H1 (cell line): ENCODE measurements around the gene POU3F2. TPM values are rescaled to one million over a fixed set of nuclear protein-coding genes. Genes with fewer than 3 reads are reported as not detected.

Experiments
- CTCF ChIA-PET: fragments of 300-600 bp; sonication (Branson Sonifier 250); formaldehyde crosslinking; loops from one replicate; lab custom pipeline; 2021; ENCODE audit not compliant: partially characterized antibody; lab: Charles Lee
- POLR2A ChIA-PET: fragments of 300-600 bp; sonication (Branson Sonifier 250); formaldehyde crosslinking; loops from one replicate; lab custom pipeline; 2021; ENCODE audit warnings: inconsistent platforms; ENCODE audit not compliant: partially characterized antibody; lab: Charles Lee
- DNase-seq, 2 experiments: peaks; one replicate each; pipeline versions ENCODE4 v3.0.0 to v3.0.0-alpha.2; 2010 to 2022; ENCODE audit warnings: low spot score in 2 of 2, low read depth in 1 of 2, mixed read lengths in 1 of 2
- FAIRE-seq: peaks from 2 replicates; lab custom pipeline; 2011; peaks lifted over from hg19 to GRCh38; lab: Jason Lieb, UNC
- H2AFZ ChIP-seq: 2 replicates; pipeline ENCODE4 v1.8.1; 2012; ENCODE audit warnings: low read length, inconsistent platforms
- H2AK5ac ChIP-seq: 2 replicates; pipeline ENCODE4 v1.6.1; 2013; ENCODE audit warnings: low read depth, low read length
- H2BK120ac ChIP-seq: replicated peaks from 2 replicates; pipeline ENCODE3; 2013; ENCODE audit warnings: low read depth, low read length, inconsistent platforms
- H2BK12ac ChIP-seq: 2 replicates; pipeline ENCODE4 v1.6.1; 2013; ENCODE audit warnings: low read depth, low read length
- H2BK15ac ChIP-seq: 2 replicates; pipeline ENCODE4 v1.6.1; 2013; ENCODE audit warnings: low read length
- H2BK20ac ChIP-seq: 2 replicates; pipeline ENCODE4 v1.6.1; 2013; ENCODE audit warnings: low read length
- H2BK5ac ChIP-seq: 2 replicates; pipeline ENCODE4 v1.6.1; 2013; ENCODE audit warnings: low read depth, low read length
- H3K14ac ChIP-seq: 2 replicates; pipeline ENCODE4 v1.6.1; 2013; ENCODE audit warnings: inconsistent platforms; ENCODE audit not compliant: insufficient read length
- H3K18ac ChIP-seq: 2 replicates; pipeline ENCODE4 v1.6.1; 2013; ENCODE audit warnings: low read length; ENCODE audit errors: extremely low read depth
- H3K23ac ChIP-seq: 2 replicates; pipeline ENCODE4 v1.6.1; 2013; ENCODE audit warnings: inconsistent platforms; ENCODE audit not compliant: insufficient read length
- H3K23me2 ChIP-seq: 2 replicates; pipeline ENCODE4 v1.6.1; 2013; ENCODE audit warnings: low read depth, low read length
- H3K27ac ChIP-seq: 2 replicates; pipeline ENCODE4 v1.6.1; 2011; ENCODE audit warnings: low read depth, low read length, inconsistent platforms
- H3K27me3 ChIP-seq, 4 experiments: replicated peaks in 1 of 4; 1 replicate in 1 of 4; 2 replicates in 3 of 4; pipeline versions ENCODE4 v1.6.1 to v1.8.1; 2011 to 2013; ENCODE audit warnings: low read length in 3 of 4, mild to moderate bottlenecking in 3 of 4, inconsistent platforms in 2 of 4, mixed read lengths in 2 of 4, moderate library complexity in 1 of 4; ENCODE audit not compliant: control insufficient read depth in 3 of 4, insufficient read depth in 3 of 4; ENCODE audit errors: extremely low read depth in 1 of 4
- H3K36me3 ChIP-seq, 4 experiments: 2 replicates each; pipeline versions ENCODE4 v1.6.1 to v1.8.1; 2011 to 2013; ENCODE audit warnings: mild to moderate bottlenecking in 4 of 4, low read length in 3 of 4, moderate library complexity in 2 of 4, control low read depth in 1 of 4, inconsistent platforms in 1 of 4; ENCODE audit not compliant: insufficient read depth in 4 of 4, control insufficient read depth in 2 of 4
- H3K4ac ChIP-seq: replicated peaks from 2 replicates; pipeline ENCODE3; 2013; ENCODE audit warnings: low read length, low read depth, mixed read lengths, inconsistent platforms; ENCODE audit not compliant: insufficient read length
- H3K4me1 ChIP-seq, 4 experiments: replicated peaks in 1 of 4; 1 replicate in 1 of 4; 2 replicates in 3 of 4; pipeline versions ENCODE4 v1.6.1 to v1.8.1; 2011 to 2013; ENCODE audit warnings: low read length in 3 of 4, inconsistent platforms in 2 of 4, mixed read lengths in 1 of 4; ENCODE audit not compliant: insufficient read depth in 4 of 4, control insufficient read depth in 3 of 4
- H3K4me2 ChIP-seq, 2 experiments: 2 replicates each; pipeline versions ENCODE4 v1.6.1 to v1.8.1; 2011 to 2013; ENCODE audit warnings: low read depth in 2 of 2, low read length in 2 of 2, control low read depth in 1 of 2, inconsistent platforms in 1 of 2, mild to moderate bottlenecking in 1 of 2; ENCODE audit not compliant: insufficient read depth in 1 of 2
- H3K4me3 ChIP-seq, 4 experiments: fragments of 200-600, 300-600 bp in 1 of 4; sonication (generic), shearing (Covaris generic), sonication (Bioruptor Twin) in 1 of 4; 2 replicates each; pipeline versions ENCODE4 v1.5.1 to v1.8.1; 2011 to 2016; ENCODE audit warnings: low read length in 4 of 4, low read depth in 3 of 4, control low read depth in 2 of 4, inconsistent platforms in 2 of 4, mild to moderate bottlenecking in 2 of 4, mixed read lengths in 1 of 4, moderate library complexity in 1 of 4; ENCODE audit not compliant: insufficient read depth in 2 of 4; ENCODE audit errors: extremely low read depth in 1 of 4
- H3K56ac ChIP-seq: replicated peaks from 2 replicates; pipeline ENCODE3; 2013; ENCODE audit warnings: low read depth, mild to moderate bottlenecking, mixed read lengths, low read length, inconsistent platforms; ENCODE audit not compliant: insufficient read length
- H3K79me1 ChIP-seq: 2 replicates; pipeline ENCODE4 v1.6.1; 2013; ENCODE audit warnings: low read depth, low read length, control low read depth
- H3K79me2 ChIP-seq, 2 experiments: 2 replicates each; pipeline versions ENCODE4 v1.6.1 to v1.8.1; 2012 to 2013; ENCODE audit warnings: low read length in 2 of 2, mild to moderate bottlenecking in 2 of 2, inconsistent platforms in 1 of 2; ENCODE audit not compliant: insufficient read depth in 2 of 2, control insufficient read depth in 1 of 2
- H3K9ac ChIP-seq, 4 experiments: replicated peaks in 1 of 4; 1 replicate in 1 of 4; 2 replicates in 3 of 4; pipeline versions ENCODE4 v1.6.1 to v1.8.1; 2011 to 2013; ENCODE audit warnings: low read depth in 3 of 4, low read length in 3 of 4, control low read depth in 2 of 4, mild to moderate bottlenecking in 2 of 4, moderate library complexity in 2 of 4, inconsistent platforms in 1 of 4; ENCODE audit errors: extremely low read depth in 1 of 4
- H3K9me3 ChIP-seq, 2 experiments: 2 replicates each; pipeline versions ENCODE4 v1.6.1 to v1.8.1; 2012 to 2013; ENCODE audit warnings: mild to moderate bottlenecking in 2 of 2, moderate library complexity in 2 of 2, control low read depth in 1 of 2, inconsistent platforms in 1 of 2, low read depth in 1 of 2, low read length in 1 of 2, mixed read lengths in 1 of 2; ENCODE audit not compliant: insufficient read depth in 2 of 2
- H4K20me1 ChIP-seq, 2 experiments: replicated peaks in 1 of 2; 2 replicates each; pipeline versions ENCODE3 to v1.8.1; 2011 to 2013; ENCODE audit warnings: inconsistent platforms in 2 of 2, low read length in 2 of 2, mild to moderate bottlenecking in 1 of 2; ENCODE audit not compliant: insufficient read depth in 2 of 2, control insufficient read depth in 1 of 2
- H4K5ac ChIP-seq: 2 replicates; pipeline ENCODE4 v1.6.1; 2013; ENCODE audit warnings: low read length, low read depth, mixed read lengths, inconsistent platforms; ENCODE audit not compliant: insufficient read length
- H4K8ac ChIP-seq: 2 replicates; pipeline ENCODE4 v1.8.0; 2013; ENCODE audit warnings: mild to moderate bottlenecking, moderate library complexity, low read length, inconsistent platforms; ENCODE audit not compliant: insufficient read depth; ENCODE audit errors: extremely low read depth
- H4K91ac ChIP-seq: replicated peaks from 2 replicates; pipeline ENCODE3; 2013; ENCODE audit warnings: low read length, mixed read lengths, inconsistent platforms; ENCODE audit not compliant: insufficient read length
- ASH2L ChIP-seq: fragments of 200-600, 300-600 bp; sonication (generic); IDR thresholded peaks from one replicate; pipeline ENCODE4 v1.7.1; 2017; ENCODE audit warnings: low read length
- CBX8 ChIP-seq: fragments of 300-800, 300-1000 bp; sonication (generic); IDR thresholded peaks from 2 replicates; pipeline ENCODE4 v1.7.1; 2016; ENCODE audit warnings: low read depth, low read length, borderline replicate concordance
- CEBPB ChIP-seq: IDR thresholded peaks from 2 replicates; pipeline ENCODE4 v1.6.1; 2012; ENCODE audit warnings: low read depth, low read length
- CHD2 ChIP-seq: IDR thresholded peaks from 2 replicates; pipeline ENCODE4 v1.6.1; 2012; ENCODE audit warnings: low read length, improper control_type of control experiment
- CREB1 ChIP-seq: IDR thresholded peaks from 2 replicates; pipeline ENCODE4 v1.6.1; 2012; ENCODE audit warnings: inconsistent platforms
- JUN ChIP-seq: IDR thresholded peaks from 2 replicates; pipeline ENCODE4 v1.6.1; 2011; ENCODE audit warnings: low read depth, mild to moderate bottlenecking, improper control_type of control experiment, low read length
- KDM1A ChIP-seq: fragments of 200-600, 300-600 bp; sonication (generic); IDR thresholded peaks from 2 replicates; pipeline ENCODE4 v1.7.1; 2016; ENCODE audit warnings: mild to moderate bottlenecking, low read length, borderline replicate concordance
- KDM4A ChIP-seq: IDR thresholded peaks from one replicate; pipeline ENCODE4 v1.7.1; 2012; ENCODE audit warnings: low read depth, mild to moderate bottlenecking, moderate library complexity, low read length, inconsistent platforms; ENCODE audit not compliant: severe bottlenecking
- MAFK ChIP-seq: IDR thresholded peaks from 2 replicates; pipeline ENCODE4 v1.6.1; 2012; ENCODE audit warnings: low read depth, mild to moderate bottlenecking, improper control_type of control experiment, low read length
- POLR2A ChIP-seq, 2 experiments: IDR thresholded peaks; 1 replicate in 1 of 2; 2 replicates in 1 of 2; pipeline ENCODE4 v1.6.1; 2011; ENCODE audit warnings: low read depth in 2 of 2, low read length in 2 of 2, mild to moderate bottlenecking in 2 of 2; ENCODE audit errors: control extremely low read depth in 1 of 2
- POLR2AphosphoS5 ChIP-seq: IDR thresholded peaks from 2 replicates; pipeline ENCODE4 v1.6.1; 2011; ENCODE audit warnings: low read depth, low read length
- RNF2 ChIP-seq: fragments of 200-900, 300-1000 bp; sonication (generic); IDR thresholded peaks from 2 replicates; pipeline ENCODE4 v1.7.1; 2016; ENCODE audit warnings: borderline replicate concordance, low read depth, mild to moderate bottlenecking, antibody characterized with exemption, low read length; ENCODE audit not compliant: poor library complexity, severe bottlenecking; ENCODE audit errors: missing control alignments
- RXRA ChIP-seq: IDR thresholded peaks from 2 replicates; pipeline ENCODE4 v1.6.1; 2011; ENCODE audit warnings: low read depth, mild to moderate bottlenecking, low read length, moderate library complexity; ENCODE audit not compliant: insufficient read depth
- SAP30 ChIP-seq: fragments of 300-600 bp; sonication (generic); IDR thresholded peaks from 2 replicates; pipeline ENCODE4 v1.7.1; 2012; ENCODE audit warnings: low read length, moderate library complexity, mild to moderate bottlenecking, inconsistent platforms; ENCODE audit not compliant: insufficient read depth, insufficient replicate concordance
- WGBS, 2 experiments: shearing (Covaris generic) in 1 of 2; methylation state at CpG; one replicate each; pipeline versions ENCODE4 v1.1.6 to v1.1.7; 2013 to 2015; ENCODE audit warnings: low lambda C conversion rate in 2 of 2, mixed read lengths in 2 of 2, inconsistent platforms in 1 of 2, low coverage in 1 of 2, missing lambda C conversion rate in 1 of 2; ENCODE audit not compliant: insufficient replicate concordance in 2 of 2, insufficient coverage in 1 of 2, insufficient read length in 1 of 2; ENCODE audit errors: extremely low coverage in 1 of 2, missing lambda C conversion rate in 1 of 2; 5-methylcytosine and 5-hydroxymethylcytosine counted together
- polyA plus RNA-seq, 7 experiments: library from polyadenylated mRNA; depleted of rRNA in 3 of 7; stranded (reverse) in 5 of 7; unstranded in 2 of 7; fragments of >200 nt in 5 of 7; fragments of 200-250 nt in 2 of 7; gene quantifications; 1 replicate in 5 of 7; 2 replicates in 1 of 7; 4 replicates in 1 of 7; pipeline versions ENCODE4 v1.2.1 to v1.2.3, GENCODE V29; 2011 to 2013; ENCODE audit warnings: missing spikeins in 2 of 7, mixed read lengths in 2 of 7
- total RNA-seq: library from RNA; stranded (reverse); fragmentation: NEBNext Ultra II Directional; extraction: Animal tissue kit (Norgen Biotek cat#: 25700); gene quantifications from 2 replicates; pipeline ENCODE4 v1.2.1, GENCODE V29; 2021

The POU3F2 gene
- total and polyA plus RNA-seq, 2 of the 8 experiments (the other 6 are each of a cell fraction or from before 2014, with no cell fraction given): 0.09 to 0.35 TPM

DNA sequence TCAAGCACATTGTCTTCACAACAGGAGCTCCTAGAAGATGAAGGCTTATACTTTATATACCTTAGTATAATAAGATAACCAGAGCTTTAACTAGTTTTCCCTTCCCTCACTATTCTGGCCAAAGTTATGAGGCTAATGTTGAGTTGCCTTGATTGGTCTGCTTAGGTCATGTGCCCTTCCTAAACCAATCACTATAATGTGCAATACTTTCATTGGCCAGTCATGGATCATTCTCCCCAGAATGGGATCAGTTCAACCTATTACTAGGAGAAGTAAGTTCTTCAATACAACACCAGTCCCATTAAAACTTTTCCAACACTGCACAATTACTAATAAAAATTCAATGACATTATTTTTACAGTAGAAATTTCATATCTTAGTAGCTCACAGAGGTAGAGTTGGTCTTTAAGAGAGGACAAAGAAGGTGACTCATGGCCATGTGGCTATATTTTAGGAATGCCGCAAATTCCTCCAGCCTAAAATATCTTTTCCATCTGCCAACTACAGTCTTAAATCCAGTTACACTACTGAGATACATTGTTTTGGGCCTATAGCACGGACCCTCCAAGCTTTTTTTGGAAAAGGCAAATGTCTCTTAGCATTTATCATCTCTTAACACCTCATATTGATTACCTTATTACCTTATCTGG, 12.5 kb upstream of the POU3F2 start:
- no peaks in the 10 kb centered on the region for H3K36me3 ChIP-seq
- peaks cover 20 to 47% (median 33%) of the 10 kb centered on the region in 4 experiments for H3K27me3 ChIP-seq
- no peak overlapping the region for H2BK12ac ChIP-seq
- 92% methylated on average over 2 of the region's 2 CpGs; no CpG with 5 or more reads in 1 of the 2 experiments for WGBS, 2 experiments
- H2AK5ac ChIP-seq: no peak overlapping the region
- H4K91ac ChIP-seq: no peak overlapping the region
- no peak overlapping the region for H3K56ac ChIP-seq
- H3K14ac ChIP-seq: no peak overlapping the region
- peaks cover 0 to 7% of the 10 kb centered on the region in 2 experiments for H4K20me1 ChIP-seq
- peaks cover 14% of the 10 kb centered on the region for H3K23me2 ChIP-seq
- H4K5ac ChIP-seq: no peak overlapping the region
- H3K23ac ChIP-seq: no peak overlapping the region
- no peak overlapping the region for H4K8ac ChIP-seq
- no peak overlapping the region for H2AFZ ChIP-seq
- H3K4me1 ChIP-seq: peaks cover 2 to 5% (median 5%) of the 10 kb centered on the region in 4 experiments
- no peak overlapping the region for H2BK5ac ChIP-seq
- DNase-seq: no peak
- H3K9ac ChIP-seq: no peak overlapping the region
- no peak for FAIRE-seq
- ChIA-PET CTCF (interaction anchor here (0.8 to 1.9 kb wide), 9 partner anchors 9 to 304 kb away, joined by 3 to 6 read pairs (median 3); no protein-coding TSS in a partner anchor), POLR2A (no interaction called here)
- no peaks in the 10 kb centered on the region for H3K79me1 ChIP-seq
- no peak overlapping the region for H2BK120ac ChIP-seq
- H3K18ac ChIP-seq: no peak overlapping the region
- H3K4ac ChIP-seq: no peak overlapping the region
- no peak overlapping the region for H3K4me2 ChIP-seq
- no peak overlapping the region for H3K27ac ChIP-seq
- H2BK20ac ChIP-seq: no peak overlapping the region
- H3K9me3 ChIP-seq: no peaks in the 10 kb centered on the region
- no peaks in the 10 kb centered on the region for H3K79me2 ChIP-seq
- no peak overlapping the region for H3K4me3 ChIP-seq
- H2BK15ac ChIP-seq: no peak overlapping the region
- no peak for TF ChIP-seq CREB1
- no peak for TF ChIP-seq POLR2A (IDR thresholded peaks at IDR 0.05; ENCODE audit: control extremely low read depth in 1 of 2, low read depth in 2 of 2, low read length in 2 of 2)
- no peak for TF ChIP-seq CHD2
- TF ChIP-seq CBX8: no peak
- no peak for TF ChIP-seq KDM1A
- TF ChIP-seq RXRA: no peak
- no peak for TF ChIP-seq CEBPB
- TF ChIP-seq KDM4A: no peak
- TF ChIP-seq RNF2: no peak
- no peak for TF ChIP-seq POLR2AphosphoS5
- no peak for TF ChIP-seq ASH2L
- TF ChIP-seq MAFK: no peak
- TF ChIP-seq JUN: no peak
- no peak for TF ChIP-seq SAP30
